ENCODE results near the gene KBTBD2. TPM values are rescaled to one million over a fixed set of nuclear protein-coding genes. Genes with fewer than 3 reads are reported as not detected.
"Not testable (repeated sequence)": the region's sequence is repeated elsewhere in the genome, so short reads cannot be mapped to it uniquely, and the experiment has no call there.

Gene KBTBD2
- total and polyA plus RNA-seq, 7 donors, result 14.1 to 39.7 (median 28.5) TPM

- no peak overlapping the region for H3K27ac ChIP-seq
- no peak for TF ChIP-seq POLR2AphosphoS5 (IDR thresholded peaks at IDR 0.05)
- peak; percentile 84 to 91 (median 87) for TF ChIP-seq CTCF (IDR thresholded peaks at IDR 0.05)
- TF ChIP-seq EP300 (IDR thresholded peaks at IDR 0.05), result no peak
- TF ChIP-seq POLR2A (IDR thresholded peaks at IDR 0.05), result no peak
- peak; percentile 94 for DNase-seq
- WGBS, 2 donors, result 20 to 26% methylated on average over 9 of the region's 9 CpGs
- no peaks in the 10 kb centered on the region for H3K9me3 ChIP-seq
- peaks cover 0 to 7% (median 2%) of the 10 kb centered on the region in 4 donors for H3K4me1 ChIP-seq
- H3K36me3 ChIP-seq, result no peaks in the 10 kb centered on the region
- intact Hi-C loops (cut with DNase I), result loop anchor here (1.0 to 5.0 kb wide), 5 partner anchors 44 to 263 kb away; partner anchors contain the start of genes KBTBD2 and RP9
- H3K4me3 ChIP-seq, result no peak overlapping the region
- no peaks in the 10 kb centered on the region for H3K27me3 ChIP-seq
Observed at GRCh38 chr7:32846630-32847225, 44.8 kb downstream of the KBTBD2 start.

GRCh38 chr7:32844748-32845147, 46.8 kb downstream of the KBTBD2 start:
- H3K27me3 ChIP-seq, H3K4me3 ChIP-seq, H3K4me1 ChIP-seq, H3K36me3 ChIP-seq, DNase-seq, H3K27ac ChIP-seq, H3K9me3 ChIP-seq: not testable (repeated sequence)
- intact Hi-C loops (cut with DNase I), result loop anchor here (5.0 kb wide), 2 partner anchors 42 to 48 kb away; partner anchors contain the start of gene KBTBD2
- WGBS, 2 donors, result 92% methylated on average over 6 of the region's 6 CpGs

DNA sequence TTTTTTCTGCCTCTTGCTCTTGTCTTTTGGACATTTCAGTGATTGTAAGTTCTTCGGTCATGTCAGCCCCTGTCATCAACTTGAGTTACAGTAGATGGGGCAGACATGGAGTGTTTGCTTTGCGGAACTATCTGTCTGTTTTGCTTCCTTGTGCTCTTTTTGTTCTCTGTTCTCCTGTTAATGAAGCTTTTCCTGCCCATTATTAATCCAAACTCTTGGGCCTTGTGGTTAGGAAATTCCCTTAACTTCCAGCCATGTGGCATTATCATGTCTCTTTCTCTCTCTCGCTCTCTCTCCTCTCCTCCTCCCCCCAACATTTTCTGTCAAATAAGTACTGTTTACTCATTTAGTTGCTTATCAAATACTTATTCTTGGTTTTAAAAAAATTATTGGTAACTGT, 47.8 kb downstream of the KBTBD2 start:
- WGBS, 2 donors, result 83 to 90% methylated on average over 3 of the region's 3 CpGs
- H3K27ac ChIP-seq, result not testable (repeated sequence)

DNA sequence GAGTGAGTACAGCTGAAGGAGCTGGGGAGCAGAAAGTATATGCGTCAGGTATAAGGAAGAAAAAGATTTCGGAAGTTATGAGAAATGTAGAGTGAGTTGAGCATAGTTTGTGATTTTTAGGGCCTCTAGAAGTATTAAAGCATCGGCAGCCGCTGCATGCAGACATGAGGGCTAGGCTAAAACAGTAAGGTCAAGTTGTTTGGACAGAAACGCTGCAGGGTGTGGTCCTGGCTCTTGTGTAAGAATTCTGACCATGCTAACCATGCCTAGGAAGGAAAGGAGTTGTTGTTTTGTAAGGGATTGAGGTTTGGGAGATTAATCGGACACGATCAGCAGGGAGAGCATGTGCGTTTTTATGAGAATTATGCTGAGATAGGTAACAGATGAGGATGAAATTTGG, 51.7 kb downstream of the KBTBD2 start:
- intact Hi-C loops (cut with DNase I); H3K9me3 ChIP-seq; H3K4me1 ChIP-seq; H3K36me3 ChIP-seq; H3K27me3 ChIP-seq; H3K27ac ChIP-seq; DNase-seq; H3K4me3 ChIP-seq: not testable (repeated sequence)
- WGBS, 2 donors, result 82 to 84% methylated on average over 8 of the region's 8 CpGs

More for the DNA sequence above, 47.8 kb downstream of the KBTBD2 start:
- DNase-seq; intact Hi-C loops (cut with DNase I); H3K27me3 ChIP-seq; H3K9me3 ChIP-seq; H3K4me3 ChIP-seq; H3K36me3 ChIP-seq; H3K4me1 ChIP-seq: not testable (repeated sequence)

GRCh38 chr7:32828996-32829752, 62.4 kb downstream of the KBTBD2 start:
- H3K4me1 ChIP-seq; H3K36me3 ChIP-seq; DNase-seq; H3K9me3 ChIP-seq; H3K4me3 ChIP-seq; H3K27ac ChIP-seq; intact Hi-C loops (cut with DNase I); H3K27me3 ChIP-seq: not testable (repeated sequence)
- WGBS, 2 donors, result 77 to 82% methylated on average over 2 to 3 of the region's 3 CpGs

Other genes starting within 250 kb of the KBTBD2 start
- gene FKBP9, start 65.7 kb upstream of the KBTBD2 start, total RNA-seq, result 100 to 1,000 TPM in 2 of 4 donors, 10 to 100 TPM in 2; 79.6 to 161 (median 114) TPM
- gene FKBP9, start 65.7 kb upstream of the KBTBD2 start, polyA plus RNA-seq, result 10 to 100 TPM; 12.3 to 39.2 (median 19.2) TPM
- gene NT5C3A, start 171.0 kb upstream of the KBTBD2 start, total RNA-seq, result 10 to 100 TPM; 20.6 to 29.6 (median 28.0) TPM
- gene NT5C3A, start 171.0 kb upstream of the KBTBD2 start, polyA plus RNA-seq, result 100 to 1,000 TPM in 1 of 3 donors, 10 to 100 TPM in 2; 86.5 to 270 (median 96.1) TPM
- gene RP9, start 217.6 kb upstream of the KBTBD2 start, total RNA-seq, result 10 to 100 TPM in 2 of 4 donors, 1 to 10 TPM in 2; 6.9 to 24.6 (median 9.2) TPM
- gene RP9, start 217.6 kb upstream of the KBTBD2 start, polyA plus RNA-seq, result 10 to 100 TPM in 2 of 3 donors, 1 to 10 TPM in 1; 6.6 to 15.5 (median 10.8) TPM
- gene BBS9, start 237.8 kb upstream of the KBTBD2 start, total RNA-seq, result 10 to 100 TPM; 30.5 to 36.6 (median 33.9) TPM
- gene BBS9, start 237.8 kb upstream of the KBTBD2 start, polyA plus RNA-seq, result 1 to 10 TPM; 2.4 to 3.8 (median 3.2) TPM

Data from sigmoid colon (tissue), 7 donors.